Endothelial cell of umbilical vein (primary cell): ENCODE data around the gene NELFA. TPM values are rescaled to one million over a fixed set of nuclear protein-coding genes. Genes with fewer than 3 reads are reported as not detected.

Experiments
- BruUV-seq: library from RNA; stranded (reverse); fragments of 400-500 nt; replicated peaks from 2 replicates; lab custom pipeline; 2021; lab: Mats Ljungman, UMichigan
- CTCF ChIA-PET: fragments of 300-600, 350-600 bp; sonication (Branson Sonifier 250); formaldehyde crosslinking; loops from one replicate; lab custom pipeline; 2021; ENCODE audit warnings: antibody characterized with exemption, inconsistent platforms; lab: Charles Lee
- POLR2A ChIA-PET: fragments of 300-600, 350-600 bp; sonication (Branson Sonifier 250); formaldehyde crosslinking; loops from one replicate; lab custom pipeline; 2021; ENCODE audit warnings: antibody characterized with exemption, inconsistent platforms; lab: Charles Lee
- DNase-seq: peaks from one replicate; pipeline ENCODE4 v3.0.0-alpha.2; 2011; ENCODE audit warnings: low read depth, low spot score
- FAIRE-seq: peaks from 2 replicates; lab custom pipeline; 2011; peaks lifted over from hg19 to GRCh38; lab: Jason Lieb, UNC
- H2AFZ ChIP-seq: 2 replicates; pipeline ENCODE4 v1.6.0; 2012; ENCODE audit warnings: low read depth, low read length, control low read depth, inconsistent platforms
- H3K27ac ChIP-seq: 2 replicates; pipeline ENCODE4 v1.5.1; 2011; ENCODE audit warnings: low read depth, mild to moderate bottlenecking, control low read depth, low read length, moderate library complexity; ENCODE audit not compliant: insufficient read depth
- H3K27me3 ChIP-seq, 2 experiments: 2 replicates each; pipeline versions ENCODE4 v1.6.0 to v1.6.1; 2011; ENCODE audit warnings: low read length in 2 of 2, mixed read lengths in 1 of 2; ENCODE audit not compliant: control insufficient read depth in 2 of 2, insufficient read depth in 2 of 2
- H3K36me3 ChIP-seq, 2 experiments: 2 replicates in 1 of 2; 3 replicates in 1 of 2; pipeline ENCODE4 v1.5.1; 2011; ENCODE audit warnings: low read length in 2 of 2, mild to moderate bottlenecking in 1 of 2, moderate library complexity in 1 of 2; ENCODE audit not compliant: control insufficient read depth in 2 of 2, insufficient read depth in 2 of 2; ENCODE audit errors: extremely low read depth in 1 of 2
- H3K4me1 ChIP-seq: 3 replicates; pipeline ENCODE4 v1.5.1; 2011; ENCODE audit warnings: mild to moderate bottlenecking, low read length; ENCODE audit not compliant: control insufficient read depth, insufficient read depth; ENCODE audit errors: extremely low read depth
- H3K4me2 ChIP-seq: 2 replicates; pipeline ENCODE4 v1.6.1; 2011; ENCODE audit warnings: low read length, control low read depth, mixed read lengths; ENCODE audit not compliant: insufficient read depth
- H3K4me3 ChIP-seq, 3 experiments: fragments of 200-600 bp in 1 of 3; sonication (generic), shearing (Covaris generic) in 1 of 3; replicated peaks in 1 of 3; 2 replicates each; pipeline ENCODE4 v1.5.1; 2011 to 2016; ENCODE audit warnings: control low read depth in 3 of 3, low read length in 3 of 3, mild to moderate bottlenecking in 2 of 3, inconsistent platforms in 1 of 3, low read depth in 1 of 3, moderate library complexity in 1 of 3; ENCODE audit not compliant: insufficient read depth in 1 of 3
- H3K79me2 ChIP-seq: 2 replicates; pipeline ENCODE4 v1.6.0; 2012; ENCODE audit warnings: low read length, inconsistent platforms; ENCODE audit not compliant: control insufficient read depth, insufficient read depth
- H3K9ac ChIP-seq: replicated peaks from 2 replicates; pipeline ENCODE3; 2011; ENCODE audit warnings: low read length, control low read depth; ENCODE audit not compliant: insufficient read depth; ENCODE audit errors: extremely low read depth
- H3K9me1 ChIP-seq: replicated peaks from 3 replicates; pipeline ENCODE4 v1.6.0; 2011; ENCODE audit warnings: mild to moderate bottlenecking, low read length; ENCODE audit not compliant: control insufficient read depth, insufficient read depth; ENCODE audit errors: extremely low read depth
- H3K9me3 ChIP-seq: replicated peaks from 2 replicates; pipeline ENCODE4 v1.5.1; 2012; ENCODE audit warnings: low read length, inconsistent platforms; ENCODE audit not compliant: control insufficient read depth, insufficient read depth
- H4K20me1 ChIP-seq: replicated peaks from 2 replicates; pipeline ENCODE3; 2011; ENCODE audit warnings: mild to moderate bottlenecking, low read length; ENCODE audit not compliant: control insufficient read depth, insufficient read depth; ENCODE audit errors: extremely low read depth
- EZH2 ChIP-seq: IDR thresholded peaks from 2 replicates; pipeline ENCODE4 v1.6.1; 2012; ENCODE audit warnings: borderline replicate concordance, low read depth, mild to moderate bottlenecking, moderate library complexity, low read length, inconsistent platforms; ENCODE audit not compliant: severe bottlenecking
- FOS ChIP-seq: IDR thresholded peaks from 2 replicates; pipeline ENCODE4 v1.6.1; 2011; ENCODE audit warnings: mild to moderate bottlenecking, low read length, moderate library complexity, borderline replicate concordance; ENCODE audit not compliant: insufficient read depth
- GATA2 ChIP-seq: IDR thresholded peaks from 2 replicates; pipeline ENCODE4 v1.7.0; 2011; ENCODE audit warnings: low read depth, mild to moderate bottlenecking, moderate library complexity, mixed read lengths, low read length; ENCODE audit not compliant: insufficient read length, insufficient read depth
- JUN ChIP-seq: IDR thresholded peaks from 2 replicates; pipeline ENCODE4 v1.6.1; 2011; ENCODE audit warnings: borderline replicate concordance, low read depth; ENCODE audit not compliant: insufficient read length, insufficient read depth
- MYC ChIP-seq: IDR thresholded peaks from one replicate; pipeline ENCODE4 v1.6.1; 2011; ENCODE audit warnings: mild to moderate bottlenecking, low read depth, low read length
- POLR2A ChIP-seq: IDR thresholded peaks from 2 replicates; pipeline ENCODE4 v1.6.1; 2012; ENCODE audit warnings: low read depth, mild to moderate bottlenecking, control low read depth, low read length
- POLR2AphosphoS5 ChIP-seq: IDR thresholded peaks from 2 replicates; pipeline ENCODE4 v1.6.1; 2012; ENCODE audit warnings: low read depth, mild to moderate bottlenecking, control low read depth, low read length, moderate library complexity; ENCODE audit not compliant: insufficient read depth
- dilution Hi-C: fragments of 300-500 bp; cut with MboI; formaldehyde crosslinking; loops from one replicate; pipeline ENCODE4 v1.15.0; 2019; ENCODE audit warnings: low sequenced_read_pairs; ENCODE audit not compliant: extremely low pct_ligation_motif_present
- intact Hi-C: fragments of 100-400 bp; cut with micrococcal nuclease; formaldehyde crosslinking; loops from one replicate; pipeline ENCODE4 v1.10.0; 2022
- polyA plus RNA-seq, 4 experiments: library from polyadenylated mRNA; depleted of rRNA in 3 of 4; stranded (reverse) in 3 of 4; unstranded in 1 of 4; fragments of >200 nt; gene quantifications; 2 replicates each; pipeline versions ENCODE4 v1.2.1 to v1.2.3, GENCODE V29; 2011 to 2012; ENCODE audit warnings: missing spikeins in 1 of 4
- total RNA-seq: library from RNA; stranded (reverse); gene quantifications from 2 replicates; pipeline ENCODE4 v1.2.3, GENCODE V29; 2021
- TF ChIP-seq, protein P1 (sequence below): IDR thresholded peaks from 2 replicates; pipeline ENCODE4 v1.6.1; 2011; ENCODE audit not compliant: insufficient read depth, insufficient read length
- TF ChIP-seq, protein P2 (sequence below), 2 donors: IDR thresholded peaks; 1 replicate in 1 of 2; 2 replicates in 1 of 2; pipeline ENCODE4 v1.5.1; 2011; ENCODE audit warnings: low read length in 2 of 2, mild to moderate bottlenecking in 2 of 2, moderate library complexity in 2 of 2, control low read depth in 1 of 2, inconsistent platforms in 1 of 2, low read depth in 1 of 2; ENCODE audit not compliant: insufficient read depth in 1 of 2; ENCODE audit errors: extremely low read depth in 1 of 2

Gene NELFA
- total and polyA plus RNA-seq, 2 donors (not counting 3 experiments of a cell fraction or from before 2014, with no cell fraction given): 22.8 to 30.3 TPM

DNA sequence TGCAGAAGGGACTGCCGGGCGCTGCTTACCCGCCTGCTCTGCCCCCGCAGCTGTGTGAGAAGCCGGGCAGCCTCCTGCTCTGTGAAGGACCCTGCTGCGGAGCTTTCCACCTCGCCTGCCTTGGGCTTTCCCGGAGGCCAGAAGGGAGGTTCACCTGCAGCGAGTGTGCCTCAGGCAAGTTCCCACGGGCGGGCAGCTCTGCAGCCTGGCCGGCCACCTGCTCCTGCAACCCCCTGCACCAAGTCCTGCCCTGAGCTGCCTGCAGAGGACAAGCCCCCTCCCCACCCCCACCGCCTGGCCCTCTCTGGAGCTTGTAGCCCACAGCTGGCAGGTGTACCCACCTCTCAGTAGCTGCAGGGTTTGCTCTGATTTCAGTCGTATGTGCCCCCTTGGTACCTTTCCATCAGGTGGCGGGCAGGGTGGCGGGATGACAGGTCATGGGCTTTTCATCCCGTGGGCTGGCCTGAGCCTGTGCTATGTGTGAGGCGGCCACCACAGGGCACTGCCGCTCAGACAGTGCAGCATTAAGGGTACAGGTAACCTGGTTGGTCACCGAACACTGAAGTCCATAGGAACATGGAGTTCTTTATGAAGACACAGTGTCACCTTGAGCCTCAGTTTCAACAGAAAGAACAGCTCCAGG lies 56.6 kb downstream of the NELFA start:
- Histone ChIP-seq H3K9ac (no peak overlapping the region), H4K20me1 (no peaks in the 10 kb centered on the region), H3K4me2 (no peak overlapping the region), H3K36me3 (peaks cover 11 to 32% of the 10 kb centered on the region in 2 experiments), H3K9me1 (no peaks in the 10 kb centered on the region), H3K9me3 (no peaks in the 10 kb centered on the region), H3K4me3 (no peak overlapping the region), H3K4me1 (no peaks in the 10 kb centered on the region), H3K27me3 (no peaks in the 10 kb centered on the region), H2AFZ (no peak overlapping the region), H3K27ac (no peak overlapping the region), H3K79me2 (peaks cover 9% of the 10 kb centered on the region)
- DNase-seq: no peak
- intact Hi-C loops: no loop called here
- dilution Hi-C loops: no loop called here
- POLR2A ChIA-PET: interaction anchor here (0.6 kb wide), 1 partner anchor 178 kb away, joined by 3 read pairs; no protein-coding TSS in a partner anchor
- FAIRE-seq: no peak
- no peak for TF ChIP-seq POLR2AphosphoS5
- no peak for TF ChIP-seq MYC
- no peak for TF ChIP-seq POLR2A
- no peak for TF ChIP-seq EZH2
- no peak for TF ChIP-seq FOS
- TF ChIP-seq JUN: no peak
- TF ChIP-seq, protein P1, sequence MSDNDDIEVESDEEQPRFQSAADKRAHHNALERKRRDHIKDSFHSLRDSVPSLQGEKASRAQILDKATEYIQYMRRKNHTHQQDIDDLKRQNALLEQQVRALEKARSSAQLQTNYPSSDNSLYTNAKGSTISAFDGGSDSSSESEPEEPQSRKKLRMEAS: no peak
- TF ChIP-seq, protein P2, sequence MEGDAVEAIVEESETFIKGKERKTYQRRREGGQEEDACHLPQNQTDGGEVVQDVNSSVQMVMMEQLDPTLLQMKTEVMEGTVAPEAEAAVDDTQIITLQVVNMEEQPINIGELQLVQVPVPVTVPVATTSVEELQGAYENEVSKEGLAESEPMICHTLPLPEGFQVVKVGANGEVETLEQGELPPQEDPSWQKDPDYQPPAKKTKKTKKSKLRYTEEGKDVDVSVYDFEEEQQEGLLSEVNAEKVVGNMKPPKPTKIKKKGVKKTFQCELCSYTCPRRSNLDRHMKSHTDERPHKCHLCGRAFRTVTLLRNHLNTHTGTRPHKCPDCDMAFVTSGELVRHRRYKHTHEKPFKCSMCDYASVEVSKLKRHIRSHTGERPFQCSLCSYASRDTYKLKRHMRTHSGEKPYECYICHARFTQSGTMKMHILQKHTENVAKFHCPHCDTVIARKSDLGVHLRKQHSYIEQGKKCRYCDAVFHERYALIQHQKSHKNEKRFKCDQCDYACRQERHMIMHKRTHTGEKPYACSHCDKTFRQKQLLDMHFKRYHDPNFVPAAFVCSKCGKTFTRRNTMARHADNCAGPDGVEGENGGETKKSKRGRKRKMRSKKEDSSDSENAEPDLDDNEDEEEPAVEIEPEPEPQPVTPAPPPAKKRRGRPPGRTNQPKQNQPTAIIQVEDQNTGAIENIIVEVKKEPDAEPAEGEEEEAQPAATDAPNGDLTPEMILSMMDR (IDR thresholded peaks at IDR 0.05; ENCODE audit: extremely low read depth in 1 of 2, insufficient read depth in 1 of 2, low read depth in 1 of 2, low read length in 2 of 2): no peak
- no peak for TF ChIP-seq GATA2
- CTCF ChIA-PET: no interaction called here
- no TSS peak for BruUV-seq
